Measurements from ENCODE around the gene CEACAM5.

CEACAM5 gene

GRCh38 chr19:41708481-41708880 is at the start of gene CEACAM5:
TSS of gene CEACAM5 (plus strand) at chr19:41708626. CDS start at chr19:41708732, 106 bp downstream.
- no peak for DNase-seq (ENCODE audit: low spot score)

DNA sequence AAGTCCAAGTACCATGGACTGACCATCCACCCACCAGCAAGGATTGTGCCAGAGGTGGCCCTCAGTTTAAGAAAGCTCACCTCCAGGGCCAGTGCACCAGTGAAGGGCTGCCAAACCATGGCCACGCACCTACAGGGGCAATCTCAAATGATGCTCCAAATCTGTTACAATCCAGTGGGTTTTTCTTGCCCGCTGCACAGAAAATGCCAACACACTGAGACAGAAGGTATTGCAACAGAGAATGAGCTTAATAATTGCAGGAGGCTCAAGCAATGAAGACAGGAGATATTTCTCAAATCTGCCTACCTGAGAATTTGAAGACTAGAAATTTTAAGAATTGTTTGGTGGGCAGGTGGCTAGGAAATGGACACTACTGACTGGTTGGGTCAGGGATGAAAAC is 42.4 kb upstream of the CEACAM5 start:
- no peak for DNase-seq (ENCODE audit: low spot score)

GRCh38 chr19:41668315-41668714 is 40.1 kb upstream of the CEACAM5 start:
- DNase-seq (ENCODE audit: low spot score) = no peak

DNA sequence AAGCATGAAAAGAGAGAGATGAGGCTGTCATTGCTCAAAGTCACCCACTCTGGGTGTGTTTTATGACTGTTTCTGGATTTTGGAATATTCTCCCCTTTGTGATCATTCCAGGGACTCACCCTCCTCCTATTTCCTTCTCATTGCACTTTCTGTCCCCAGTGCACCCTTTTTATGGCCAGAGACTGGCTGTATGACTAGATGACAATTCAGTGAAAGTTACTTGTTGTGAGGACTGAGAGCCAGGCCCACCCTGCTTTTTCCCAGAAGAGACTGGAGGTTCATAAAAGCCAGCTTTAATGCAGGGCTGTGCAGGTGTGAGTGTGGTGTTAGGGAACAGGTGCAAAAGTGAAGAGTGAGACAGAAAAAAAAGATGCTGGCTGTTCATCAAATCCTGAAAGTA is 37.7 kb upstream of the CEACAM5 start:
- no peak for DNase-seq (ENCODE audit: low spot score)

DNA sequence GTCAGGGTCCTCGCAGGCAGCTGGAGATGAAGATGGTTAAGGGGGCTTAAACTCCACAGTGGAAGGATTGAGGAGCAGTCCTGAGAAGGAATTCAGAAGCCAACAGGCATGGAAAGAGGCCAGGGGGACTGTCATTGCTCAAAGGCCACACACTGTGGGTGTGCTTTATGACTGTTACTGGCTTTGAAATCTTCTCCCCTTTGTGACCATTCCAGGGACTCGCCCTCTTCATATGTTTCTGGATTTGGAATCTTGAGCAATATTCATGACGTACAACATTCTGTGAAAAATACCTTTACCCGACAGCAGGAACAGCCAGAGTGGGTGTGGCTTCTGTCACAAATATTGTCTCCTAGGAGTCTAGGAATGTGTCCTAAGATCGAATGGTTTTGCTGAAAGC is 36.9 kb upstream of the CEACAM5 start:
- DNase-seq (ENCODE audit: low spot score) = no peak

- no peak for DNase-seq (ENCODE audit: low spot score)
Measured at GRCh38 chr19:41682437-41682836, 26.0 kb upstream of the CEACAM5 start.

- DNase-seq (ENCODE audit: low spot score) = no peak
Measured at GRCh38 chr19:41687419-41687818, 21.0 kb upstream of the CEACAM5 start.

DNA sequence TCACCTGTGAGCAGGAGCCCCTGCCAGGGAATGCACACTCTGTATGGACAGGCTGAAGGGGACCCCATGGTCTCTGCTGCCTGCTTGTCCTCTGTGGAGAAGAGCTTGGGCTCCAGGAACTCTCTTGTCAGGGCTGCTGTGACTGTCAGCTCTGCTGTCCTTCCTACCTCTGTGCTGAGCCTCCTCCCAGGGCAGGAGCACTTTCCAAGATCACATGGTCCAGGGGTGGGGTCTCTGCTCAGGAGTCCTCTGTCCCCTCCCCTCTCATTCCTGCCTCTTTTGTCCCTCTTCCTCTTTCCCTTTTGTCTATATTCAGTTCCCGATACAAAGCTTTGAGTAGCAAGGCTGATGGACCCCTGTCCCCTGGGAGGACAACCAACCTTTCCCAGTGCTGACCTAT is 20.3 kb upstream of the CEACAM5 start, which contains the start of gene CEACAM7:
Gene CEACAM7 (minus strand): TSS at position 173 of the 400 bp plus-strand sequence. CDS start 105 bp downstream, at position 68.
- DNase-seq (ENCODE audit: low spot score) = no peak

GRCh38 chr19:41688687-41689086 is 19.7 kb upstream of the CEACAM5 start:
- DNase-seq (ENCODE audit: low spot score) = no peak

GRCh38 chr19:41689993-41690800 is 18.2 kb upstream of the CEACAM5 start:
- DNase-seq (ENCODE audit: low spot score) = no peak

GRCh38 chr19:41690801-41691065 is 17.7 kb upstream of the CEACAM5 start:
- no peak for DNase-seq (ENCODE audit: low spot score)

GRCh38 chr19:41691268-41691970 is 17.0 kb upstream of the CEACAM5 start:
- DNase-seq (ENCODE audit: low spot score) = peak; percentile 7

DNA sequence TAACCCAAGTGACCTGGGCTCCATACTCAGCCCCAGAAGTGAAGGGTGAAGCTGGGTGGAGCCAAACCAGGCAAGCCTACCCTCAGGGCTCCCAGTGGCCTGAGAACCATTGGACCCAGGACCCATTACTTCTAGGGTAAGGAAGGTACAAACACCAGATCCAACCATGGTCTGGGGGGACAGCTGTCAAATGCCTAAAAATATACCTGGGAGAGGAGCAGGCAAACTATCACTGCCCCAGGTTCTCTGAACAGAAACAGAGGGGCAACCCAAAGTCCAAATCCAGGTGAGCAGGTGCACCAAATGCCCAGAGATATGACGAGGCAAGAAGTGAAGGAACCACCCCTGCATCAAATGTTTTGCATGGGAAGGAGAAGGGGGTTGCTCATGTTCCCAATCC is 14.2 kb upstream of the CEACAM5 start:
- DNase-seq (ENCODE audit: low spot score) = no peak

DNA sequence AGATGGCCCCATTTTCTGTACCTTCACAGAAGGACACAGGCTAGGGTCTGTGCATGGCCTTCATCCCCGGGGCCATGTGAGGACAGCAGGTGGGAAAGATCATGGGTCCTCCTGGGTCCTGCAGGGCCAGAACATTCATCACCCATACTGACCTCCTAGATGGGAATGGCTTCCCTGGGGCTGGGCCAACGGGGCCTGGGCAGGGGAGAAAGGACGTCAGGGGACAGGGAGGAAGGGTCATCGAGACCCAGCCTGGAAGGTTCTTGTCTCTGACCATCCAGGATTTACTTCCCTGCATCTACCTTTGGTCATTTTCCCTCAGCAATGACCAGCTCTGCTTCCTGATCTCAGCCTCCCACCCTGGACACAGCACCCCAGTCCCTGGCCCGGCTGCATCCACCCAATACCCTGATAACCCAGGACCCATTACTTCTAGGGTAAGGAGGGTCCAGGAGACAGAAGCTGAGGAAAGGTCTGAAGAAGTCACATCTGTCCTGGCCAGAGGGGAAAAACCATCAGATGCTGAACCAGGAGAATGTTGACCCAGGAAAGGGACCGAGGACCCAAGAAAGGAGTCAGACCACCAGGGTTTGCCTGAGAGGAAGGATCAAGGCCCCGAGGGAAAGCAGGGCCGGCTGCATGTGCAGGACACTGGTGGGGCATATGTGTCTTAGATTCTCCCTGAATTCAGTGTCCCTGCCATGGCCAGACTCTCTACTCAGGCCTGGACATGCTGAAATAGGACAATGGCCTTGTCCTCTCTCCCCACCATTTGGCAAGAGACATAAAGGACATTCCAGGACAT is 13.4 kb upstream of the CEACAM5 start:
- no peak for DNase-seq (ENCODE audit: low spot score)

DNA sequence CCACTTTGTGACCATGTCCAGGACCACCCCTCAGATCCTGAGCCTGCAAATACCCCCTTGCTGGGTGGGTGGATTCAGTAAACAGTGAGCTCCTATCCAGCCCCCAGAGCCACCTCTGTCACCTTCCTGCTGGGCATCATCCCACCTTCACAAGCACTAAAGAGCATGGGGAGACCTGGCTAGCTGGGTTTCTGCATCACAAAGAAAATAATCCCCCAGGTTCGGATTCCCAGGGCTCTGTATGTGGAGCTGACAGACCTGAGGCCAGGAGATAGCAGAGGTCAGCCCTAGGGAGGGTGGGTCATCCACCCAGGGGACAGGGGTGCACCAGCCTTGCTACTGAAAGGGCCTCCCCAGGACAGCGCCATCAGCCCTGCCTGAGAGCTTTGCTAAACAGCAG is 12.7 kb upstream of the CEACAM5 start:
- DNase-seq (ENCODE audit: low spot score) = no peak

DNA sequence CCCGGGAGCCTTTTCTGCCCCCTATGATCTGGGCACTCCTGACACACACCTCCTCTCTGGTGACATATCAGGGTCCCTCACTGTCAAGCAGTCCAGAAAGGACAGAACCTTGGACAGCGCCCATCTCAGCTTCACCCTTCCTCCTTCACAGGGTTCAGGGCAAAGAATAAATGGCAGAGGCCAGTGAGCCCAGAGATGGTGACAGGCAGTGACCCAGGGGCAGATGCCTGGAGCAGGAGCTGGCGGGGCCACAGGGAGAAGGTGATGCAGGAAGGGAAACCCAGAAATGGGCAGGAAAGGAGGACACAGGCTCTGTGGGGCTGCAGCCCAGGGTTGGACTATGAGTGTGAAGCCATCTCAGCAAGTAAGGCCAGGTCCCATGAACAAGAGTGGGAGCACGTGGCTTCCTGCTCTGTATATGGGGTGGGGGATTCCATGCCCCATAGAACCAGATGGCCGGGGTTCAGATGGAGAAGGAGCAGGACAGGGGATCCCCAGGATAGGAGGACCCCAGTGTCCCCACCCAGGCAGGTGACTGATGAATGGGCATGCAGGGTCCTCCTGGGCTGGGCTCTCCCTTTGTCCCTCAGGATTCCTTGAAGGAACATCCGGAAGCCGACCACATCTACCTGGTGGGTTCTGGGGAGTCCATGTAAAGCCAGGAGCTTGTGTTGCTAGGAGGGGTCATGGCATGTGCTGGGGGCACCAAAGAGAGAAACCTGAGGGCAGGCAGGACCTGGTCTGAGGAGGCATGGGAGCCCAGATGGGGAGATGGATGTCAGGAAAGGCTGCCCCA is 11.8 kb upstream of the CEACAM5 start:
- DNase-seq (ENCODE audit: low spot score) = no peak

DNA sequence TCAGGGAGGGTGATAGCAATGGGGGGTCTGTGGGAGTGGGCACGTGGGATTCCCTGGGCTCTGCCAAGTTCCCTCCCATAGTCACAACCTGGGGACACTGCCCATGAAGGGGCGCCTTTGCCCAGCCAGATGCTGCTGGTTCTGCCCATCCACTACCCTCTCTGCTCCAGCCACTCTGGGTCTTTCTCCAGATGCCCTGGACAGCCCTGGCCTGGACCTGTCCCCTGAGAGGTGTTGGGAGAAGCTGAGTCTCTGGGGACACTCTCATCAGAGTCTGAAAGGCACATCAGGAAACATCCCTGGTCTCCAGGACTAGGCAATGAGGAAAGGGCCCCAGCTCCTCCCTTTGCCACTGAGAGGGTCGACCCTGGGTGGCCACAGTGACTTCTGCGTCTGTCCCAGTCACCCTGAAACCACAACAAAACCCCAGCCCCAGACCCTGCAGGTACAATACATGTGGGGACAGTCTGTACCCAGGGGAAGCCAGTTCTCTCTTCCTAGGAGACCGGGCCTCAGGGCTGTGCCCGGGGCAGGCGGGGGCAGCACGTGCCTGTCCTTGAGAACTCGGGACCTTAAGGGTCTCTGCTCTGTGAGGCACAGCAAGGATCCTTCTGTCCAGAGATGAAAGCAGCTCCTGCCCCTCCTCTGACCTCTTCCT is 11.1 kb upstream of the CEACAM5 start:
- no peak for DNase-seq (ENCODE audit: low spot score)

DNA sequence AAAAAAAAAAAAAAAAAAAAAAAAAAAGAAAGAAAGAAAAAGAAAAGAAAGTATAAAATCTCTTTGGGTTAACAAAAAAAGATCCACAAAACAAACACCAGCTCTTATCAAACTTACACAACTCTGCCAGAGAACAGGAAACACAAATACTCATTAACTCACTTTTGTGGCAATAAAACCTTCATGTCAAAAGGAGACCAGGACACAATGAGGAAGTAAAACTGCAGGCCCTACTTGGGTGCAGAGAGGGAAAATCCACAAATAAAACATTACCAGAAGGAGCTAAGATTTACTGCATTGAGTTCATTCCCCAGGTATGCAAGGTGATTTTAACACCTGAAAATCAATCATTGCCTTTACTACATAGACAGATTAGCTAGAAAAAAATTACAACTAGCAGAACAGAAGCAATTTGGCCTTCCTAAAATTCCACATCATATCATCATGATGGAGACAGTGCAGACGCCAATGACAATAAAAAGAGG is 9.6 kb upstream of the CEACAM5 start:
- DNase-seq (ENCODE audit: low spot score) = no peak

DNA sequence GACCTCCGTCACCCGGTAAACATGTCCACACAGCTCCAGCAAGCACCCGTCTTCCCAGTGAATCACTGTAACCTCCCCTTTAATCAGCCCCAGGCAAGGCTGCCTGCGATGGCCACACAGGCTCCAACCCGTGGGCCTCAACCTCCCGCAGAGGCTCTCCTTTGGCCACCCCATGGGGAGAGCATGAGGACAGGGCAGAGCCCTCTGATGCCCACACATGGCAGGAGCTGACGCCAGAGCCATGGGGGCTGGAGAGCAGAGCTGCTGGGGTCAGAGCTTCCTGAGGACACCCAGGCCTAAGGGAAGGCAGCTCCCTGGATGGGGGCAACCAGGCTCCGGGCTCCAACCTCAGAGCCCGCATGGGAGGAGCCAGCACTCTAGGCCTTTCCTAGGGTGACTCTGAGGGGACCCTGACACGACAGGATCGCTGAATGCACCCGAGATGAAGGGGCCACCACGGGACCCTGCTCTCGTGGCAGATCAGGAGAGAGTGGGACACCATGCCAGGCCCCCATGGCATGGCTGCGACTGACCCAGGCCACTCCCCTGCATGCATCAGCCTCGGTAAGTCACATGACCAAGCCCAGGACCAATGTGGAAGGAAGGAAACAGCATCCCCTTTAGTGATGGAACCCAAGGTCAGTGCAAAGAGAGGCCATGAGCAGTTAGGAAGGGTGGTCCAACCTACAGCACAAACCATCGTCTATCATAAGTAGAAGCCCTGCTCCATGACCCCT is 9.0 kb upstream of the CEACAM5 start:
- no peak for DNase-seq (ENCODE audit: low spot score)

- DNase-seq (ENCODE audit: low spot score) = no peak
Measured at GRCh38 chr19:41699968-41700323, 8.5 kb upstream of the CEACAM5 start.
